C4-2B (cell line): Measurements from ENCODE around the gene TTLL6.

Experiments used
- CTCF ChIP-seq: fragments of 450-650 bp; conservative IDR thresholded peaks from 2 replicates; pipeline ENCODE4 v1.5.1; 2017; ENCODE audit warnings: mild to moderate bottlenecking
- ZFX ChIP-seq: fragments of 450-650 bp; IDR thresholded peaks from 2 replicates; pipeline ENCODE4 v1.6.1; 2017

DNA sequence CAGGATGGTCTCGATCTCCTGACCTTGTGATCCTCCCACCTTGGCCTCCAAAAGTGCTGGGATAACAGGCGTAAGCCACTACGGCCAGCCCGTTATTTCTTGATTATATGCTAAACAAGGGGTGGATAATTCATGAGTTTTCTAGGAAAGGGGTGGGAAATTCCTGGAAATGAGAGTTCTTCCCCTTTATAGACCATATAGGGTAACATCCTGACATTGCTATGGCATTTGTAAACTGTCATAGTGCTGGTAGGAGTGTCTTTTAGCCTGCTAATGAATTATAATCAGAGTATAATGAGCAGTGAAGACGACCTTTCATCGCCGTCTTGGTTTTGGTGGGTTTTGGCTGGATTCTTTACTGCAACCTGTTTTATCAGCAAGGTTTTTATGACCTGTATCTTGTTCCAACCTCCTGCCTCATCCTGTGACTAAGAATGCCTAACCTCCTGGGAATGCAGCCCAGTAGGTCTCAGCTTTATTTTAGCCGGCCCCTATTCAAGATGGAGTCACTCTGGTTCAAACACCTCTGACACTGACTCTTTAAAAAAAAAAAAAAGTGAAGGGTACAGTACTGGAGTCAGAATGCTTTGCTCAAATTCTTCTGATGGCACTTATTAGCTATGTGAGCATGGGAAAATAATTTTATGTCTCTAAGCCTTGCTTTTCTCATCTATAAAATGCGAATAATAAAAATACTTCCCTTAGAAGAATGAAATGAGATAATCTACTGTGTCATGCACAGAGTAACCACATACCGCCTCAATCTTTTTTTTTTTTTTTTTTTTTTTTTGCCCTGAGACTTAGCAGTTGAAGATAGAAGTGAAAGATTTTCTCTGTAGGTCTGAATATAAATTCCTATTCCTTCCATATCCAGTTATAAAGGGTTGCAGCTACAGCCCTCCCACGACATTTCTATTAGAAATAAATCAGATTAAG, 8.7 kb upstream of the TTLL6 start:
- TF ChIP-seq CTCF (no peak), ZFX (no peak)
